Panc1 (cell line): ENCODE measurements around the gene DCTN2.
"Not testable (repeated sequence)": the region's sequence is repeated elsewhere in the genome, so short reads cannot be mapped to it uniquely, and the experiment has no call there.

ENCODE experiments used
- CTCF ChIP-seq: fragments of 450-650 bp; IDR thresholded peaks from 2 replicates; pipeline ENCODE4 v1.5.1; 2017; ENCODE audit warnings: mild to moderate bottlenecking
- POLR2AphosphoS5 ChIP-seq: IDR thresholded peaks from 2 replicates; pipeline ENCODE4 v1.6.1; 2012; ENCODE audit warnings: mild to moderate bottlenecking, low read depth, low read length, moderate library complexity
- REST ChIP-seq, 2 experiments: IDR thresholded peaks; 2 replicates each; pipeline ENCODE4 v1.6.1; 2011 to 2012; ENCODE audit warnings: low read depth in 2 of 2, control low read depth in 1 of 2, low read length in 1 of 2, mild to moderate bottlenecking in 1 of 2, moderate library complexity in 1 of 2; ENCODE audit not compliant: insufficient read depth in 1 of 2
- SIN3A ChIP-seq: IDR thresholded peaks from 2 replicates; pipeline ENCODE4 v1.6.1; 2012; ENCODE audit warnings: low read depth, mild to moderate bottlenecking, low read length, moderate library complexity, borderline replicate concordance; ENCODE audit not compliant: insufficient read depth

GRCh38 chr12:57495051-57495701 is 51.8 kb downstream of the DCTN2 start:
- not testable (repeated sequence) for TF ChIP-seq CTCF; POLR2AphosphoS5; REST (IDR thresholded peaks at IDR 0.05; ENCODE audit: insufficient read depth in 1 of 2, low read depth in 2 of 2, low read length in 1 of 2); SIN3A
